DOHH2 (cell line): Measurements from ENCODE around the gene NKAIN2.

Source experiments
- EZH2phosphoT487 ChIP-seq: fragments of 200-600 bp; sonication (generic); IDR thresholded peaks from 2 replicates; pipeline ENCODE4 v1.6.1; 2017; ENCODE audit warnings: borderline replicate concordance, mild to moderate bottlenecking, antibody characterized with exemption, low read length, moderate library complexity, mixed read lengths
- TF ChIP-seq, protein P1 (sequence below): fragments of 200-600 bp; sonication (generic); IDR thresholded peaks from one replicate; pipeline ENCODE4 v1.5.1; 2014; ENCODE audit warnings: antibody characterized with exemption, mild to moderate bottlenecking, low read depth, low read length; ENCODE audit not compliant: poor library complexity, severe bottlenecking

DNA sequence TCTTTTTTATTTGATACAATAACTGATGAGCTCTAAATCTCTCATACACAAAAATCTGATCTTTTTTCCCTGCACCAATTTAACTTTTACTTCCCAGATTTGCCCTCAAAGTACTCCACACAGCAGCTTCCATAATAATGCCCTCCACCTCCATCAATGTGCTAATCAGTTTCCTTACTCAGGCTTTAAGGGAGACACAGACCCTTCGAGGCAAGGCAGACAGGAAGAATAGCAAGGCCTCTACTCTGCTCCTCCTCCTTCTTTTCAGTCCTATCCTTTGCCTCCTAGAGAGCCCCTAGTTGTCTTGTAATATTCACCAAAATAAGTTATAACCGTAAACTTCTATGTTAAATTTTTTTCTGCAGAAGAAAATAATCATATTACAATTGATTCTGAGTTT is 713.7 kb downstream of the NKAIN2 start:
- TF ChIP-seq, protein P1, sequence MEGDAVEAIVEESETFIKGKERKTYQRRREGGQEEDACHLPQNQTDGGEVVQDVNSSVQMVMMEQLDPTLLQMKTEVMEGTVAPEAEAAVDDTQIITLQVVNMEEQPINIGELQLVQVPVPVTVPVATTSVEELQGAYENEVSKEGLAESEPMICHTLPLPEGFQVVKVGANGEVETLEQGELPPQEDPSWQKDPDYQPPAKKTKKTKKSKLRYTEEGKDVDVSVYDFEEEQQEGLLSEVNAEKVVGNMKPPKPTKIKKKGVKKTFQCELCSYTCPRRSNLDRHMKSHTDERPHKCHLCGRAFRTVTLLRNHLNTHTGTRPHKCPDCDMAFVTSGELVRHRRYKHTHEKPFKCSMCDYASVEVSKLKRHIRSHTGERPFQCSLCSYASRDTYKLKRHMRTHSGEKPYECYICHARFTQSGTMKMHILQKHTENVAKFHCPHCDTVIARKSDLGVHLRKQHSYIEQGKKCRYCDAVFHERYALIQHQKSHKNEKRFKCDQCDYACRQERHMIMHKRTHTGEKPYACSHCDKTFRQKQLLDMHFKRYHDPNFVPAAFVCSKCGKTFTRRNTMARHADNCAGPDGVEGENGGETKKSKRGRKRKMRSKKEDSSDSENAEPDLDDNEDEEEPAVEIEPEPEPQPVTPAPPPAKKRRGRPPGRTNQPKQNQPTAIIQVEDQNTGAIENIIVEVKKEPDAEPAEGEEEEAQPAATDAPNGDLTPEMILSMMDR = no peak
- no peak for TF ChIP-seq EZH2phosphoT487
